GM19025 (cell line): ENCODE data around the gene RSAD1.

ENCODE experiments used
- ATAC-seq: cut with Tn5 transposase; IDR thresholded peaks from one replicate; pipeline ENCODE4 v1.9.1; 2021; ENCODE audit warnings: mild to moderate bottlenecking, low read depth, moderate library complexity; ENCODE audit not compliant: unreplicated experiment

RSAD1 gene

DNA sequence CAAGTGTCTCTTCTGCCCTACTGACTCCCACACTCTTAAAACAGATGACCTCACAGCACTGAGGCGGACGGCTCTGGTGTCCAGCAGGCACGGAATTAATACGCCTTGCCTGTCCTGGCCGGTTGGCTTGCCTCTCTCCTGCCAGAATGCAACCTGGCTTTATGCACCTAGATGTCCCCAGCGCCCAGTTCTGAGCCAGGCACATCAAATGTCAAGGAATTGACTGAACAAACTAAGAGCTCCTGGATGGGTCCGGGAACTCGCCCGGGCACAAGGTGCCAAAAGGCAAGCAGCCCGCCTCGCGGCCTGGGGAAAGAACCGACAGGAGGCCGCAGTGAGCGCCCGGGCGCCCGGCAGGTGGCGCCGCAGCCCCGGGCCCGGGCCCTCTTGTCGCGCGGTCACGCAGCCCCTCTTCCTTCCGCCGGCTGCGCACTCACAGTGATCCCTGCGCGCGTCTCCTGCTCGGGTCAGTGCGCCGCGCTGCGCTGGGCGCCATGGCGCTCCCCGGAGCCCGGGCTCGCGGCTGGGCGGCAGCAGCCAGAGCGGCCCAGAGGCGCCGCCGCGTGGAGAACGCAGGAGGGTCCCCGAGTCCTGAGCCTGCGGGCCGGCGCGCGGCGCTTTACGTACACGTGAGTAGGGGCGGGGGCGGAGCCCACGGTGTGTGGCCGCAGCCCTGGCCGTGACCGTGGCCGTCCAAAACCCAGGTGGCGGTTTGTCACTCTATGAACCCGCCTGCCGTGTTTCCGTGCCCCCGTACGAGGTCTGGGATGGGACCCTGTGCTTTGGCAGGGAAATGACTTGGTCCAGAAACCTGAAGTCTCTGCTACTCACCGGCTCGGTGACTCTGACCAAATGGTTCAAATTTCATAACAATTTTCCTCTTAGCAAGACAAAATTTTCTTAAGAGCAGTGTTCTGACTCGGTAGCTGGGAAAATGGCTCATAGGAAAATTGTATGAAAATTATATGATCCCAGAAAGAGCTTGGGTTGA, at the start of gene RSAD1:
RSAD1 (plus strand) TSS at position 470 of the 991 bp plus-strand sequence; CDS start at position 495, 25 bp downstream.
- ATAC-seq = peak; percentile 90

GRCh38 chr17:50429793-50430192, 48.9 kb upstream of the RSAD1 start:
- ATAC-seq = no peak

GRCh38 chr17:50430821-50431618, 47.6 kb upstream of the RSAD1 start:
- no peak for ATAC-seq

- ATAC-seq = no peak
These were observed 46.4 kb upstream of the RSAD1 start for GRCh38 chr17:50432125-50432762.

- no peak for ATAC-seq
These were observed 41.3 kb upstream of the RSAD1 start for GRCh38 chr17:50437409-50437808.

- no peak for ATAC-seq
These were observed 39.7 kb upstream of the RSAD1 start for GRCh38 chr17:50439008-50439407.

DNA sequence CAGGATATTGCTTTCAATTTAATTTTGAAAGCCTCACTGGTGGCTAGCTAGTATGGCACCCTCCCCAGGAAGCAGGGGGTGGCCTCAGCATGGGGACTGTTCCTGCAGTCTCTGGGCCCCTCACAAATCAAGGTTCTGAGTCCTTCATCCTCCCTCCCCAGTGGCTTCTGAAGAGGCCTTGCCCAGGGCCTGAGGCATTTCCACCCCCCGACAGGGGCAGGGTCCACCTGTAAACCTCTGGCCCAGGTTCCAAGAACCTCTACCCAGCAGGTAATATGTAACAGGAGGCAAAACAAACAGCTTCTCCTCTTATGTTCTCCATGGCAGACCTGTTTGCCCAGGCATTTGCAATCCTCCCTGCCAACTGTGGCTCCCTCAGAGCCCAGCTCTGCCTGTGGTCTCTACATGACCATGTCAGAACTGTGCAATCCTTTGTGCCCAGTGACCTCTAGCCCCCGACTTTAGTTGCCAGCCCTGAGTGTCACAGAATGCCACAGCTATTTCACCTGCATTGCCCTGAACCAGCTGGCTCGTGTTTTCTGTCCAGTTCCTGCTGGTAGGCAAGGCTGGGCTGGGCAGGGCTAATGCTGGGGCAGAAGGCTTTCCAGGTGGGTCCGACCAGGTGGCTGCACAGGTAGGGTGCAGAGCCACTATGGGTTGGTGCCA, 38.4 kb upstream of the RSAD1 start:
- no peak for ATAC-seq

DNA sequence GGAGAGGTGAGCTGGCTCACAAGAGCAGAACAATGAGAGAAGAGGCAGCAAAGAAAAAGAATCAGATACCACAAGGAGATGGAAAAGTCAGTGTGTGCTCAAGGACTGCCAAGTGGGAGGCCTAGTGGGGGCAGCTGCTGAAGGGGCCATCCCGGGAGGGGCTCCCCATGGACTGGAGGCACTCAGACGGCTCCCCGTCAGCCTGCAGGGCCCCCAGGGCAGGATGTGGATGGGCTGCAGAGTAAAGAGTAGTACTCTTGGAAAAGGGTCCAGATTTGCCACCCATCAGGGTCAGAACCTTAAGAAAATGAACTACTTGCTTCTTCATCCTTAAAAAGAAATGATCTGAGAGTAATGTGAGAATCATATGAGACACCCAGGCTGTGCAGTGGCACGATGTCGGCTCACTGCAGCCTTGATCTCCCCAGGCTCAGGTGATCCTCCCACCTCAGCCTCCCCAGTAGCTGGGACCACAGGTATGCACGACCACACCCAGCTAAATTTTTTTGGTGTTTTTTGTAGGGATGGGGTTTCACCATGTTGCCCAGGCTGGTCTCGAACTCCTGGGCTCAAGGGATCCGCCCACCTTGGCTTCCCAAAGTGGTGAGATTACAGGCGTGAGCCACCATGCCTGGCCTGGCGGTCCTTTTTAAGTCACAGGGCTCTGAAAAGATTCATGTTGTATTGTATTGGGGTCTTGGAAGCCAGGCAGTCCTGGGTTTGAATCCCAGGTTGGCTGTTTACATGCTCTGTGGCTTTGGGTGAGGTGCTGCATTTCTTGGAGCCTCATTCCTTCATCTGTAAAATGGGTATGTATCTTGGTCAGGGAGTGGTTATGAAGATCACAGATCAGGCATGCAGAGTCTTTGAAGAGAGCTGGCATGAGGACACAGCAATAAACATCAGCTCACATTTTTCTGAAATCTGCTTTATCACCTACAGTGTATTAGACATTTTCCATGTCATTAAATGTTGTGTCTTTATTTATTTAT, 37.5 kb upstream of the RSAD1 start:
- ATAC-seq = no peak

DNA sequence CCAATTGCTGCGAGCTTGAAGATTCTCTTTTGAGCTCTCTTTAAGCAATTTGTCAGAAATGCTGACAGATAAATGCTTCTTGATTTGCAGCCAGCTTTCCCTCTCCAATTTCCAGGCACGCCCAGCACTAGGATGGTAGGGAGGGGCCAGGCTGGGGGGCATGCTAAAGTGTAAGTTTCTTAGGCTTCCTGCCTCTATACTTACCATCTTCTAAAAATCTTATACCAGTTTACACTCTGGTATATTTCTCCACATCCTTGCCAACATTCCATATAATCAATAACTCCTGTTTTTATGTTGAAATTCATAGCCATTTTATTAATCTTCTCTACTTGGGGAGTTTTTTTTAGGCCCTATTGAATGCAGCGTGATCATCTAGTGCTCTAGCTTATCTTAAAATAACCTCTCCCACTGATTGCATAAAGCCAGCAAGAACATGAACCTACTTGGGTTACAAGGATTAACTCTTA, 35.1 kb upstream of the RSAD1 start:
- no peak for ATAC-seq

- no peak for ATAC-seq
These were observed 33.6 kb upstream of the RSAD1 start for GRCh38 chr17:50444841-50445715.

GRCh38 chr17:50445730-50446325, 32.8 kb upstream of the RSAD1 start:
- ATAC-seq = no peak

DNA sequence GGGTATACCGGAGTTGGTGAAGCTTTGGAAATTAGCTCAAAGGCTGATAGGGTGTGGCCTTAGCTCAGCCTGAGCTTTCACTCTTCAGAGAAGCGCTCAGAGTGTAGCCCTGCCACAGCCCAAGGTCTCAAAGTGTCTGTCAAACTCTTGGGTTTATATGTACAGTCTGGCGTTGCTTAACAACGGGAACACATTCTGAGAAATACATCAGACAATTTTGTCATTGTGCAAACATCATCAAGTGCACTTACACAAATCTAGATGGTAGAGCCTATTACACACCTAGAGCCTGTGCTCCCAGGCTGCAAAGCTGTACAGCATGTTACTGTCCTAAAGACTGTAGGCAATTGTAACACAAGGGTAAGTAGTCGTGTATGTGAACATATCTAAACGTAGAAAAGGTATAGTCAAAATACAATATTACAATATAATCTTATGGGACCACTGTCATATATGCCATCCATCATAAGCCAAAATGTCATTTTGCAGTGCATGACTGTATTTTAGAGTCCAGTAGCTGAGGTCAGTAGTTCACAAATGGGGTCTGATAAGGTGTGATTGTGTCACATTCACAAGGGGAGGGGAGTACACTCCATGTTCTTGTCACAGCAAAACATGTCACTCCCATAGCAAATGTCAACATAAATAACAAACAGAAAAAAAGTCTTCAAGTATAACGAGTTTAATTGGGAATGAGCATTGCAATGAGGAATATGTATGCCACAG, 30.6 kb upstream of the RSAD1 start:
- no peak for ATAC-seq

DNA sequence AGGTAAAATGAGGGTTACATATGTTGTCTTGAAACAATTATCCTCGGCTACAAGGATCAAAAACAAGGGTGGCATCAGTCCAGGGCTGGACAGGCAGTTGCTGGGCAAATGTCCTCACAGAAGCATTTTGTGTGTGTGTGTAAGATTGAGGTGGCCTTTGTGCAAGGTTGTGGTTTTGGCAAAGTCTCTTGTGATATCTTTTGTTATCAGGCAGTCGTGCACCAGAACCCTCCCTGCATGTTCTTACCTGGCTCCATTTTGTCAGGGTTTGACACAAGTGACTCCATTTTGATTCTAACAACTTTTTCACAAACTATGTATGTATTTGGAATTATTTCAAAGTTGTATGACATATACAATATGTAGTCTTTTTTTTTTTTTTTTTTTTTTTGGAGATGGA, 30.0 kb upstream of the RSAD1 start:
- ATAC-seq = no peak

GRCh38 chr17:50451943-50452629, 26.6 kb upstream of the RSAD1 start:
- no peak for ATAC-seq

DNA sequence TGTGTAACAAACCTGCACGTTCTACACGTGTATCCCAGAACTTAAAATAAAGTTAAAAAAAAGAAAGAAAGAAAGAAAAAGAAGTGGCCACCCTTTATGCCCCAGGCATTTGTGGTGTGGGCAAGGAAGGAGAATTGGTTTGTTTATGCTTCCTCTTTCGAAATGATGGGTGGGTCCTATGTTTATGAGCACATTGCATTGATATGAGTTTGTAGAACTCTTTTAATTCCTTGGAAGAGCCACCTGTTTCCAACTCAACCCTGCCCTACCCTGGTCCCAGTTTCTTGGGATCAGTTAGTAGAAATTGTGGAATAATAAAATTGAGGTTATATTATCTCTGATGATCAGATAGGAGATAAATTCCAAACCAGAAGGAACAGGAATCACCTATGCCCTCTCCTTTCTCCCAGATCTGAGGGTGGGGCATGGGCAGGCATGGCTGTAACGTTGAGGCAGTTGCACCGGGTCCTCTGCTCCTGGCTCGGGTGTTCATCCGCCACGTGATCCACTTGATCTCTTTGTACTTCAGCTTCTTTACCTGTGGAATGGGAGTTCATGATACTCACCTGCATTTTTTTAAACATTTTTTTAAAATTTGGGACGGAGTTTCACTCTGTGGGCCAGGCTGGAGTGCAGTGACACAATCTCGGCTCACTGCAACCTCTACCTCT, 25.9 kb upstream of the RSAD1 start:
- no peak for ATAC-seq

- ATAC-seq = no peak
These were observed 24.8 kb upstream of the RSAD1 start for GRCh38 chr17:50453901-50454300.
